HCT116 (cell line): ENCODE data around the gene RASGRP2. TPM values are rescaled to one million over a fixed set of nuclear protein-coding genes. Genes with fewer than 3 reads are reported as not detected.

Experiments
- ATAC-seq: fragments of 200-7000 bp; cut with Tn5 transposase; 2 replicates; pipeline ENCODE4 v1.9.1; 2020; ENCODE audit warnings: mild to moderate bottlenecking, moderate library complexity
- BruUV-seq: library from RNA; stranded (reverse); fragments of 400-500 nt; replicated peaks from 2 replicates; lab custom pipeline; 2021; lab: Mats Ljungman, UMichigan
- CTCF ChIA-PET: fragments of 300-600 bp; sonication (Branson Sonifier 250); formaldehyde crosslinking; loops from one replicate; lab custom pipeline; 2021; ENCODE audit warnings: antibody characterized with exemption; lab: Charles Lee
- POLR2A ChIA-PET: fragments of 300-600, 350-600 bp; sonication (Branson Sonifier 250); formaldehyde crosslinking; loops from one replicate; lab custom pipeline; 2021; ENCODE audit warnings: antibody characterized with exemption; lab: Charles Lee
- RAD21 ChIA-PET, 2 experiments: fragments of 300-600 bp; sonication (Branson Sonifier 250); formaldehyde crosslinking; loops; one replicate each; lab custom pipeline; 2023; ENCODE audit warnings: low total read pairs in 2 of 2; ENCODE audit not compliant: uncharacterized antibody in 2 of 2, unreplicated experiment in 2 of 2, low non-redundant PET in 1 of 2; lab: Charles Lee
- DNase-seq: peaks from one replicate; pipeline ENCODE4 v3.0.0-alpha.2; 2010; ENCODE audit warnings: low read depth, low spot score
- H2AFZ ChIP-seq: fragments of 200-600 bp; shearing (Covaris generic), sonication (generic); 2 replicates; pipeline ENCODE4 v1.6.1; 2017; ENCODE audit warnings: low read depth, mixed run types, mixed read lengths, antibody characterized with exemption, low read length; ENCODE audit not compliant: poor library complexity, severe bottlenecking
- H3K27ac ChIP-seq: 2 replicates; pipeline ENCODE4 v1.5.1; 2012; ENCODE audit warnings: low read depth, low read length
- H3K27me3 ChIP-seq: fragments of 200-600 bp; sonication (generic); 2 replicates; pipeline ENCODE4 v1.6.1; 2016; ENCODE audit warnings: mixed run types, low read length, mixed read lengths; ENCODE audit not compliant: insufficient read depth
- H3K36me3 ChIP-seq, 2 experiments: fragments of 200-500 bp in 1 of 2; fragments of 200-600 bp in 1 of 2; sonication (Bioruptor generic) in 1 of 2; sonication (generic) in 1 of 2; 2 replicates each; pipeline versions ENCODE4 v1.5.1 to v1.6.1; 2014 to 2016; ENCODE audit warnings: low read length in 2 of 2, inconsistent platforms in 1 of 2, mixed read lengths in 1 of 2, mixed run types in 1 of 2; ENCODE audit not compliant: insufficient read depth in 2 of 2, control insufficient read depth in 1 of 2
- H3K4me1 ChIP-seq, 2 experiments: fragments of 200-600 bp in 1 of 2; sonication (generic) in 1 of 2; 2 replicates each; pipeline versions ENCODE4 v1.5.1 to v1.6.1; 2012 to 2017; ENCODE audit warnings: low read length in 2 of 2, inconsistent platforms in 1 of 2, mild to moderate bottlenecking in 1 of 2, mixed read lengths in 1 of 2, mixed run types in 1 of 2, moderate library complexity in 1 of 2; ENCODE audit not compliant: insufficient read depth in 2 of 2, control insufficient read depth in 1 of 2
- H3K4me2 ChIP-seq: fragments of 200-600 bp; sonication (generic); 2 replicates; pipeline ENCODE4 v1.6.1; 2017; ENCODE audit warnings: mixed run types, low read length, mixed read lengths
- H3K4me3 ChIP-seq, 2 experiments: fragments of 200-600 bp in 1 of 2; sonication (generic) in 1 of 2; replicated peaks in 1 of 2; 2 replicates each; pipeline ENCODE4 v1.5.1; 2011 to 2016; ENCODE audit warnings: low read length in 2 of 2, control low read depth in 1 of 2, low read depth in 1 of 2, mild to moderate bottlenecking in 1 of 2, mixed read lengths in 1 of 2, mixed run types in 1 of 2
- H3K79me2 ChIP-seq: fragments of 200-600 bp; sonication (generic); 2 replicates; pipeline ENCODE4 v1.6.1; 2017; ENCODE audit warnings: mild to moderate bottlenecking, mixed run types, low read length, moderate library complexity, mixed read lengths; ENCODE audit not compliant: insufficient read depth
- H3K9ac ChIP-seq: fragments of 200-600 bp; sonication (generic); 2 replicates; pipeline ENCODE4 v1.6.1; 2016; ENCODE audit warnings: low read length, mixed read lengths
- H3K9me2 ChIP-seq: fragments of 200-600 bp; sonication (generic), shearing (Covaris generic); 2 replicates; pipeline ENCODE4 v1.6.1; 2017; ENCODE audit warnings: mixed run types, mild to moderate bottlenecking, moderate library complexity; ENCODE audit not compliant: insufficient read depth
- H3K9me3 ChIP-seq, 2 experiments: fragments of 200-500 bp in 1 of 2; fragments of 200-600 bp in 1 of 2; sonication (Bioruptor generic) in 1 of 2; sonication (generic) in 1 of 2; 2 replicates each; pipeline ENCODE4 v1.6.1; 2014 to 2017; ENCODE audit warnings: low read length in 2 of 2, mixed read lengths in 2 of 2, inconsistent platforms in 1 of 2, low read depth in 1 of 2, mild to moderate bottlenecking in 1 of 2, mixed run types in 1 of 2, moderate library complexity in 1 of 2; ENCODE audit not compliant: control insufficient read depth in 1 of 2, insufficient read depth in 1 of 2
- H4K20me1 ChIP-seq: fragments of 200-600 bp; sonication (generic), shearing (Covaris generic); 2 replicates; pipeline ENCODE4 v1.6.1; 2017; ENCODE audit warnings: mixed run types, mild to moderate bottlenecking, moderate library complexity; ENCODE audit not compliant: insufficient read depth
- ATF3 ChIP-seq: IDR thresholded peaks from 2 replicates; pipeline ENCODE4 v1.6.1; 2012
- CBX3 ChIP-seq: IDR thresholded peaks from 2 replicates; pipeline ENCODE4 v1.6.1; 2012; ENCODE audit warnings: low read depth
- CEBPB ChIP-seq: IDR thresholded peaks from 2 replicates; pipeline ENCODE4 v1.6.1; 2012; ENCODE audit warnings: low read depth
- CTCF ChIP-seq, 3 experiments: fragments of 200-600 bp in 1 of 3; sonication (generic) in 1 of 3; IDR thresholded peaks in 2 of 3; conservative IDR thresholded peaks in 1 of 3; 2 replicates each; pipeline ENCODE4 v1.5.1; 2012 to 2017; ENCODE audit warnings: low read depth in 2 of 3, low read length in 2 of 3, antibody characterized with exemption in 1 of 3, borderline replicate concordance in 1 of 3, control low read depth in 1 of 3, mild to moderate bottlenecking in 1 of 3, mixed read lengths in 1 of 3, mixed run types in 1 of 3, moderate library complexity in 1 of 3; ENCODE audit not compliant: insufficient read depth in 1 of 3
- EGR1 ChIP-seq: IDR thresholded peaks from 2 replicates; pipeline ENCODE4 v1.6.1; 2012; ENCODE audit warnings: low read depth
- ELF1 ChIP-seq: IDR thresholded peaks from 2 replicates; pipeline ENCODE4 v1.6.1; 2012; ENCODE audit warnings: low read depth, borderline replicate concordance
- EZH2 ChIP-seq: fragments of 200-600 bp; sonication (generic); IDR thresholded peaks from 2 replicates; pipeline ENCODE4 v1.6.1; 2017; ENCODE audit warnings: antibody characterized with exemption, mixed run types
- EZH2phosphoT487 ChIP-seq: fragments of 200-600 bp; IDR thresholded peaks from 2 replicates; pipeline ENCODE4 v1.6.1; 2018; ENCODE audit warnings: antibody characterized with exemption, borderline replicate concordance
- FOSL1 ChIP-seq: IDR thresholded peaks from 2 replicates; pipeline ENCODE4 v1.6.1; 2012; ENCODE audit warnings: low read depth
- JUND ChIP-seq: IDR thresholded peaks from 2 replicates; pipeline ENCODE4 v1.6.1; 2012
- MAX ChIP-seq: IDR thresholded peaks from 2 replicates; pipeline ENCODE4 v1.6.1; 2012
- POLR2A ChIP-seq: IDR thresholded peaks from 2 replicates; pipeline ENCODE4 v1.7.0; 2011; ENCODE audit warnings: borderline replicate concordance; ENCODE audit not compliant: insufficient read depth, insufficient read length; ENCODE audit errors: extremely low read depth
- POLR2AphosphoS5 ChIP-seq: IDR thresholded peaks from 2 replicates; pipeline ENCODE4 v1.6.1; 2011; ENCODE audit warnings: mild to moderate bottlenecking, low read depth, low read length, moderate library complexity
- REST ChIP-seq: IDR thresholded peaks from 2 replicates; pipeline ENCODE4 v1.6.1; 2012; ENCODE audit warnings: low read depth
- SIN3A ChIP-seq: IDR thresholded peaks from 2 replicates; pipeline ENCODE4 v1.6.1; 2012; ENCODE audit warnings: low read depth
- SP1 ChIP-seq: IDR thresholded peaks from 2 replicates; pipeline ENCODE4 v1.6.1; 2012; ENCODE audit warnings: low read depth
- YY1 ChIP-seq: IDR thresholded peaks from 2 replicates; pipeline ENCODE4 v1.6.1; 2011; ENCODE audit warnings: low read length, low read depth, moderate library complexity, mild to moderate bottlenecking; ENCODE audit not compliant: insufficient replicate concordance; ENCODE audit errors: extremely low read depth
- ZBTB33 ChIP-seq: IDR thresholded peaks from 2 replicates; pipeline ENCODE4 v1.6.1; 2011; ENCODE audit warnings: mild to moderate bottlenecking, low read length, moderate library complexity; ENCODE audit not compliant: insufficient replicate concordance; ENCODE audit errors: extremely low read depth
- ZNF274 ChIP-seq: fragments of 200-500 bp; sonication (Bioruptor generic); IDR thresholded peaks from 2 replicates; pipeline ENCODE4 v1.6.1; 2014; ENCODE audit warnings: mild to moderate bottlenecking, low read depth, low read length, inconsistent platforms
- intact Hi-C: fragments of 100-400 bp; cut with micrococcal nuclease; formaldehyde crosslinking; loops from 2 replicates; pipeline ENCODE4 v1.10.0; 2022
- total RNA-seq: library from RNA; stranded (reverse); gene quantifications from one replicate; pipeline ENCODE4 v1.2.1, GENCODE V29; 2021; ENCODE audit not compliant: unreplicated experiment

RASGRP2 gene
- total RNA-seq, 1 experiment from 2014 or later = 12.8 TPM

GRCh38 chr11:64757549-64758329 lies 13.8 kb upstream of the RASGRP2 start:
- intact Hi-C loops = no loop called here
- TF ChIP-seq POLR2A (no peak), ZBTB33 (no peak), CTCF (IDR thresholded peaks at IDR 0.05 in 2 of 3, conservative IDR thresholded peaks at IDR 0.05 in 1 of 3; ENCODE audit: borderline replicate concordance in 1 of 3, insufficient read depth in 1 of 3, low read depth in 2 of 3, low read length in 2 of 3) (no peak), POLR2AphosphoS5 (no peak), CEBPB (no peak), ZNF274 (no peak), SP1 (no peak), MAX (no peak), YY1 (no peak), REST (no peak), FOSL1 (no peak), EZH2 (no peak), EGR1 (no peak), JUND (no peak), ATF3 (no peak), CBX3 (no peak), ELF1 (no peak), EZH2phosphoT487 (no peak), SIN3A (no peak)
- no peak overlapping the region for H3K4me3 ChIP-seq
- H3K36me3 ChIP-seq = peaks cover 0 to 3% of the 10 kb centered on the region in 2 experiments; a peak in 1 of 4 replicates
- DNase-seq (no peak), ATAC-seq (no peak)
- ChIA-PET CTCF (no interaction called here), POLR2A (no interaction called here), RAD21 (no interaction called here)
- peaks cover 0 to 11% of the 10 kb centered on the region in 2 experiments; a peak in 1 of 4 replicates for H3K4me1 ChIP-seq
- no peaks in the 10 kb centered on the region for H3K27me3 ChIP-seq
- no peaks in the 10 kb centered on the region for H3K79me2 ChIP-seq
- BruUV-seq = no TSS peak
- no peaks in the 10 kb centered on the region for H3K9me2 ChIP-seq
- no peak overlapping the region for H2AFZ ChIP-seq
- no peaks in the 10 kb centered on the region for H4K20me1 ChIP-seq
- no peak overlapping the region for H3K27ac ChIP-seq
- no peak overlapping the region for H3K9ac ChIP-seq
- no peak overlapping the region for H3K4me2 ChIP-seq
- H3K9me3 ChIP-seq = no peaks in the 10 kb centered on the region
